ELF-1 (cell line): ENCODE measurements around the gene SHC4.
"Not testable (repeated sequence)": the region's sequence is repeated elsewhere in the genome, so short reads cannot be mapped to it uniquely, and the experiment has no call there.

Experiments
- DNase-seq: peaks from one replicate; pipeline ENCODE4 v3.0.0-alpha.2; 2016; ENCODE audit warnings: low read depth, low spot score

The SHC4 gene

DNA sequence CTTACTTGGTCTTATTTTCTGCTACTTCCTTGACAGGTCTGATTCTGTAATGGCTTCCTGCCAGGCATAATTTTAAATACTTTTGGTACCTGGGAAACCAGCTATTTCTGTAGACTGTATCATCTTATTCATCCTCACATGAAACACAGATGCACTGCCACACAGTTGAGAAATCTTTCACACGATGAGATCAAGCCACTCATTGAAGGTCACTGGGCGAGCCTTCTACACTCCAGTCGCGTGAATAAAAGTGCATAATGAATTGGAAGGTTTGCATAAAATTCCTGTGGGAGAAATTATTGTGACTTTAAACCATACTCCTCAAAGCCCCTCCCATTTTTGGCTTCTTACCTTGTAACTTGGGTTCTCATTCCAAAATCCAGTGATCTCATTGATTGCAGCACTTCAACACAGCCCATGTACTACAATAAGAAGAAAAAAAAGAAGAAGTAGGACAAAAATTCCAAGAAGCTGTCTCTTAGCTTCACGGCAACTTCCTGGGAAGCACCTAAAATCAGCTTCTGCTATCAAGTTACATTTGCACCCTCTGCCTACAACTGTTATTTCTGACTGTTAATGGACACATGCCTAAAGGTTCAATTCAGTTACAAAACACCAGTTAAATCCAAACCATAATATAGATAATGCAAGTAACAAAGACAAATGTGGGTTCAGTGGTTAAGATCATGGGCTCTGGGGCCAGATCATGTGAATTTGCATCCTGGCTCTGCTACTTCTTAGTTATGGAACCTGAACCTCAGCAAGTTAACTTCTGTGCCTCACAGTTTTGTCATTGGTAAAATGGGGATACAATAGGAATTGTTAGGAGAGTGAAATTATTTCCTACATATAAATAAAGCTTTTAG is 39.0 kb downstream of the SHC4 start:
- DNase-seq: no peak

DNA sequence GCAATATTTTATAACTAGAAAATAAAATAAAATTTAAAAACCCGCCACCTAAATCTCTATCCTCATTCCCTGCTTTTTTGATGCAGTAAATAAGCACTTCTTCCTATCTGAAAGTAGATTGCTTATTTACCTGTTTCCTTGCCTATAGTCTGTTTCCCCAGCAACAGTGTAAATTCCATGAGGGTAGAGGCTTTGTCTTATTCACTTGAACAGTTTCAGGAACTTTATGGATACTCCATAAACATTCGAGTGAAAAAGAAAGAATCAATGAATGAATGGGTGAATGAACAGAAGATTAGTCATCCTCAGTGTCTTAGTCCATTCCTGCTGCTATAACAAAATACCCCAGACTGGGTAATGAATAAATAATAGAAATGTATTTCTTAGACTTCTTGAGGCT is 41.7 kb downstream of the SHC4 start:
- DNase-seq: no peak

DNA sequence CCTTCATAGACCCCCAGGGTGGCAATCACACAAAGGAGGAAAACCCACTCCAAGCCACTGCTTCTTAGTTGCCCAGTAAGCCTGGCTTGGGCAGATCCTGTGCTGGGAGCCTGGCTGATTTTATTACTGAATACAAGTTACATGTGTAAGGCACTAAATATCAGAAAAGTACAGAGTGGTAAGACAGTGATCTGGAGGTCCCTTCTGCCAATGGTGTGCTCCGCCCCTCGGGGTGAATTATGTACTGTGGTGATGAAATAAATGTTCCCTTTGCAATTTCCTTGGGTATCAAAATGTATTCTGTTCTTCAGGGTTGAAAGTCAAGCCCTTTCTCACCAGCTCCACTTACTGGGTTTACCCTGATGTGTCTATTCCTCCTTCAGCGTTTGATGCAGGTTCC is 47.0 kb downstream of the SHC4 start:
- DNase-seq: no peak

DNA sequence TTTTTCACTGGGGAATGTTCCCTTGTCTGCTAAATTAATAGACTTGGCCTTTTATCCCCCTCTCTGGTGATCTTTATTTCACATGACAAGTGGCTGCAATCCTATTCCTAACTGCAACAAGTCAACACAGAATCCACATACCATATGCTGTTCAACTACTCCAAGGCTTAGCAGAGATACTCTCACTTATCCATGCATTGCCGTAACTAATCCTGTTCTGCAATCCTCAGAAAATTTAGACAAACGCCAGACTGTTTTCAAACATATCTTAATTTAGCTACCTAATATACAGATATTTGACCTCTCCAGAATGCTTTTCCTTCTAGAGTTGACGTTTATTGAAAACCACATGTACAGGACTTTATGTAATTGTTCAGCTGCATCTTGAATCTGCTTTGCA is 47.9 kb downstream of the SHC4 start:
- no peak for DNase-seq

DNA sequence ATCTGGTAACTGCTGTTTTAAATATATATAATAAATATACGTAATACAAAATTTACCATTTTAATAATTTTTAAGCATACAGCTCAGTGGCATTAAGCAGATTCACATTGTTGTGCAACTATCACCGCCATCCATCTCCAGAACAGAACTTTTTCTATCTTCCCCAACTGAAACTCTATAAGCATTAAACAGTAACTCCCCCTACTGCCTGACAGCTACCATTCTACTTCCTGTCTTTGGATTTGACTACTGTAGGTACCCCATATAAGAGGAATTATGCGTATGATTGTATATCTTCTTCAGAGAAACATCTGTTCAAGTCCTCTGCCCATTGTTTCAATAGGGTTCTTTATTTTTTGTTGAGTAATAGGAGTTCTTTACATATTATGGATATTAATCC is 49.0 kb downstream of the SHC4 start:
- no peak for DNase-seq

DNA sequence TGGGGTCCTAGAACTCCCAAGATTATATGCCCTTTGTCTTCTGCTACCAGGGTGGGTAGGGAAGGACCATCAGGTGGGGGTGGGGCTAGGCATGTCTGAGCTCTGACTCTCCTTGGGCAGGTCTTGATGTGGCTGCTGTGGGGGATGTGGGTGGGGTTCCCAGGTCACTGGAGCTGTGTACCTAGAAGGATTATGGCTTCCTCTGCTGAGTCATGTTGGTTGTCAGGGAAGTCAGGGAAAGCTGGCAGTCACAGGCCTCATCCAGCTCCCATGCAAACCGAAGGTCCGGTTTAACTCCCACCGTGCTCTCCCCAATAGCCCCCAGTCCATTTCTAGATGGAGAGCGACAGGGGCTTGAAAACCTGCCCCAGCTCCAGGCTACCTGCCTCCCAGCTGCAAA is 50.6 kb downstream of the SHC4 start:
- DNase-seq: no peak

DNA sequence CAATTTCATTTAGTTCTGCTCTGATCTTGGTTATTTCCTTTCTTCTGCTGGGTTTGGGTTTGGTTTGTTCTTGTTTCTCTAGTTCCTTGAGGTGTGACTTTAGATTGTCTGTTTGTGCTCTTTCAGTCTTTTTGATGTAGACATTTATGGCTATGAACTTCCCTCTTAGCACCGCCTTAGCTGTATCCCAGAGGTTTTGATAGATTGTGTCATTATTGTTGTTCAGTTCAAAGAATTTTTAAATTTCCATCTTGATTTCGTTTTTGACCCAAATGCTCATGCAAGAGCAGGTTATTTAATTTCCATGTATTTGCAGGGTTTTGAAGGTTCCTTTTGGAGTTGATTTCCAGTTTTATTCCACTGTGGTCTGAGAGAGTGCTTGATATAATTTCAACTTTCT is 53.2 kb downstream of the SHC4 start:
- DNase-seq: not testable (repeated sequence)

DNA sequence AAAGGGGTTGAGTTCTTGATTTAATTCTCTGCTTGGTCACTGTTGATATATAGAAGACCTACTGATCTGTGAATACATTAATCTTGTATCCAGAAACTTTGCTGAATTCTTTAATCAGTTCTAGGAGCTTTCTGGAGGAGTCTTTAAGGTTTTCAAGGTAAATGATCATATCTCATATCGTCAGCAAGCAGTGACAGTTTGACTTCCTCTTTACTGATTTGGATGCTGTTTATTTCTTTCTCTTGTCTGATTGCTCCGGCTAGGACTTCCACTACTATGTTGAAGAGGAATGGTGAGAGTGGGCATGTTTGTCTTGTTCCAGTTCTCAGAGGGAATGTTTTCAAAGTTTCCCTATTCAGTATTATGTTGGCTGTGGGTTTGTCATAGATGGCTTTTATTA is 54.4 kb downstream of the SHC4 start:
- DNase-seq: not testable (repeated sequence)

DNA sequence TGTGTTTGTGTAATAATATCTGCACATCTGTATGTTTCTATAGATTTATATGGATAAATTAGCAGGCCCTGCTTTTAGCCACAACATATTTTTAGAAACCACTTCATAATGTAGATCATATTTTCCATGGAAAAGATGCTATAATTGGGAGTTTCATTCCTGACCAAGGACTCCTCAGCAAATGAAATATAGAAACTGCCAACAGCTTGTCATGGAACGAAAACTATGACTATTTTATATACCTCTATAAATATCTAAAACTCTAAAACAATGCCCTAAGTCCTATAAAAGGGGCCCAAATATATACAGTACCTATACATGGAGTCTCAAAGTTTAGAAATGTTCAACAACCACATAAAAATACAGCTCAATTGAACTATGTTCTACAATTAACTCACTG is 57.9 kb downstream of the SHC4 start:
- DNase-seq: no peak

DNA sequence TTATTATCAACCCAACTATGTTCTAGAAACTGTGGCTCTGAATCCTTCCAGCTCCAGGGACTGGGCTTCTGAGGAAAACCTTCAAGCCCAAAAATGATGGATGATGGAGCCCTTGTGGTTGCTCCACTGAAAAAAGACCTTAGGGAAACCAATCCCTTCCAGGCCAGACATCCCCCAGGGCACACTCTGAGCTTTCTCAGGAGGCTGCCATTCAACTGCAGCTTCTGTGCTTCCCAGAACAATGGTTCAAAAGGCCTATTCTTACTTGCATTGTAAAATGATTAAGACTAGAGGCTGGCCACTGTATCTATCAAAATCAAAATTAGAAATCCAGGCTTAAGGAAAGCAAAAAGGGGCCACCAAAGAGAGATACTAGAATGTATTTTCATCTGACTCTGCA is 58.5 kb downstream of the SHC4 start:
- DNase-seq: peak; percentile 52

DNA sequence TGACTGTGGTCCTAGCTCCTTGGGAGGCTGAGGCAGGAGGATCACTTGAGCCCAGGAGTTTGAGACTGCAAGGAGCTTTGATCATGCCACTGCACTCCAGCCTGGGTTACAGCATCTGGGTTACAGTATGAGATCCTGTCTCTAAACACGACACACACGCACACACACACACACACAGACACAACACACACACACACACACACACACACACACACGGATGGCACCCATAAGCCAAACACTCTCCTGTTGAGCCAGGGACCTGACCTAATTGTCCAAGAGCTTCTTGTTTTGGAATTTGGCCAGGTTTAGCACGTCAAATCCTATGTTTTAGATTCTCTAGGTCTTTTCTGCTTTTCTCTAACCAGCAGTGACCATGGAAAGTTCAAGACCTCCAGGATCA is 59.0 kb downstream of the SHC4 start:
- no peak for DNase-seq

DNA sequence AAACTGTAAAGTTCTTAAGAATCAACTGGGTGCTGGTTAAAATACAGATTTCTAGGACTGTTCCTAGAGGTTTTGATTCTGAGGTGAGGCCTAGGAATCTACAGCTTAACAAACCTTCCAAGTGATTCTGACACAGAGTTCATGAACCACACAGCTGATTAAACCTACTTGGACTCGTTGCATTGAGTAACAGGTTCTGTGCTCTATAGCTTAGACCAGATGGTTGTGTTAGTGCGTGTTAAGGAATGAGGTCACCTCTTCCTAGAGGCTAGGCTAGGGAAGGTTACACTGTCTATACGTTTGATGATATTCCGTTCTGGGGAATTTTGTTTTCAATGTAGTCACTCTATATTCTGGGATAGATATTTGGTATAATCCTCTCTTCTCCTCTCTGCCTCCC is 63.9 kb downstream of the SHC4 start:
- DNase-seq: no peak

DNA sequence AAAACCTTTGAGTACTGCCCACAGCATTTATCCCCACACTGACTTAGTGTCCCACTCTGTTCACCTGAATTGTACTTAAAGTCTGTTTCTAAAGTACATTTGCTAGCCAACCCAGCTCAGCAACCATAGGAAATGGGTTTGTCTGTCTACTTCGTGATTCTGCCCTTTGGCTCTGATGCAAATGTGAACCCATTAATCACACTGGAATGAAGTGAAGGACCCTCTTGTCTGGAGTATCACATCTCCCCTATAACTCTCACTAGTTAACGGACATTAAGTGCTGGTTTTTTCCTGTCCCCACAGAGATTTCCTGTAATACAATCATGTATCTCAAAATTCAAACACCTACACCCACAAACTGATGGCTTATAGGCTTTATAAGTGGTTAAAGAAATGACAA is 65.3 kb downstream of the SHC4 start:
- no peak for DNase-seq

DNA sequence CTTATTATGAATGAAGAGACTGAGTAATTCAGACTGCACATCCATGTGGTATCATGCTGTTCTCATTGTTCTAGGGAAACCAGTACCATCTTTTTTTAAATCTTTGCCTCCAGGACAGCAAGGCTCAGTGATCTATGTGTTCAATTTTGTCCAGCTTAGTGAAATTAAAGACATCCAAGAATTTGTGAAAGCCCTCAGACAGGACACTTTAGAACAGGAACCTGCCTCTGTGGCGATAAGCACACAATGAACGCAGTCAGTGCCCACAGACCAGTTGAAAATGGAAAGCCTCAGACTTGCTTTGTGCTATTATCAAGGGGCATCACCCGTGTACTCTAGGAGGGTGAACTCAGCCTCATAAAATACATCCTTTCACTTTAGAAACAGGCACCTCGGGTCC is 65.7 kb downstream of the SHC4 start:
- DNase-seq: no peak

DNA sequence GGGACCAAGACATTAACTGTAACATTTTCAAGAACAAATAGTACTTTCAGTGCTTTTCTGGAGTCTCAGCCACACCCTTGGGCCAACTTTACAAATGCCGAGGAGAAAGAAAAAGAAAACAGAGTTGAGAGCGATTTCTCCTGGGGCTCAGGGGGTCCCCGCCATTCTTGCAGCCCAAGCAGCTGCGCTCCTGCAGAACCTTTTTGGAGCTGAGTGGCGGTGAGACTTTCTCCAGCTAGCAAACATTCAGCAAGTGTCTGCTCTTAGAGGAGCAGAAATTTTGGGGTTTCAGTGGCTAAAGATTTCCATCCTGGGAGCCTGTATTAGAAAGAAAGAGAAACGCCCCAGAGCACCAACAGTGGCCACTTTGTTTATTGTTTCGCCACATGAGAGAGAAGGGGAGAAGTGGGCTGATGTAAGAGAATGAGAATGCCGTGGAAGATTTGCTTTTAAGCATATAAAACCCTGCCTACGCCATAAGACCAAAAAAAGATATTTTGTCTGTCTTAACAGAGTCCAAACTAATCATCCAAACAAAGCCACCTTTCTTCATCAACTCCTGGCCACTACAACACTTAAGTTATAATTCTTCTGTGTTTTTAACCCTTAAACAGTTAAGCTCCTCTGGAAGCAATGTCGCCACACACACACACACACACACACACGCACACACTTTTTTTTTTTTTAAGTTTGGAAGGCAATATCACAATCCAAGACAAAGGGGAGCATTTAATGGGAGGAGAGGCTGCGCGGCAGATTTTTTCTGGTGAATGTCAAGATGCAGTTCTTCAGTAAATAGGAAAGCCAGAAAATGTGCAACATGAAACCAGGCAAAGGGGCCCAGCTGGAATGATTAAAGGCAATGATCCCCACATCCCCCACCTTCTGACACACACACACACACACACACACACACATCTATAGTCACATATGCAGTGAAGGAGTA is 66.6 kb downstream of the SHC4 start:
- peak; percentile 9 for DNase-seq

DNA sequence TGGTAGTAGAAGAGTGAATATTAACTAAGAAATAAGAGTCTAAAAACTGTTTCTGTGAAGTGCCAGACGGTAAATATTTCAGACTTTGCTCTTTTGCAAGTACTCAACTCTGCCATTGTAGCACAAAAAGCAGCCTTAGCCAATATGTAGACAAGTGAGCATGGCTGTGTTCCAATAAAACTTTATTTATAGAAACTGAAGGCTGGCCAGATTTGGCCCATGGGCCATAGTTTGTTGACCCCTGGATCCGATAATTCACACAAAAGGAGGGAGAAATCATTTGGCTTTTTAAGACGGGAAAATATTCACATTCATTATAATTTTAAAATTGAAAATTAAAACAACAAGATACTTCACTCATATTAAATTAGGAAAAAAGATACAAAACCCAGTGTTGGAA is 70.4 kb downstream of the SHC4 start:
- no peak for DNase-seq

DNA sequence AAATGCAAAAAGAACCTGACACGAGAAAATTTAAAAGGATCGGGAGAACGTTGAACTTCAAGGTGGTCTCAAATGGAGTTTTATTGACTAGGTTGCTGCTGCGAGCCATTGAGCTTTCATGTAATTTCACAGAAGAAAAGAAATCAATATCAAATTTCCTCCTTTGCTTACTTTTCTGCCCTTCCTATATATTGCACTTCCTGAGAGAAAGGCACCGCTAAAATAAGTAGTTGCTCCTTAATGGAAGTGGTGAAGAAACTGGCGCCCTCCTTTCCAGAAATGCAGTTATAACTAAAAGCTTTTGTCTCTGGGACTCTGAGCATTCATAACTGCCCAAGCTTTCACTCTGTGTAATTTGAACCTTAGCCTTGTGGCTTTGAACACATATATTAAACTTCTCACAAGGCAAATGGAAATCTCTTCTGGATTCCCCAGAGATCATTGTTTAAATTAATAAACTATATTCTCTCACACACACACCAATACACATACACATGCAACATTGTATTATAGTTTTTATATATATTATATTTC is 72.4 kb downstream of the SHC4 start:
- no peak for DNase-seq

DNA sequence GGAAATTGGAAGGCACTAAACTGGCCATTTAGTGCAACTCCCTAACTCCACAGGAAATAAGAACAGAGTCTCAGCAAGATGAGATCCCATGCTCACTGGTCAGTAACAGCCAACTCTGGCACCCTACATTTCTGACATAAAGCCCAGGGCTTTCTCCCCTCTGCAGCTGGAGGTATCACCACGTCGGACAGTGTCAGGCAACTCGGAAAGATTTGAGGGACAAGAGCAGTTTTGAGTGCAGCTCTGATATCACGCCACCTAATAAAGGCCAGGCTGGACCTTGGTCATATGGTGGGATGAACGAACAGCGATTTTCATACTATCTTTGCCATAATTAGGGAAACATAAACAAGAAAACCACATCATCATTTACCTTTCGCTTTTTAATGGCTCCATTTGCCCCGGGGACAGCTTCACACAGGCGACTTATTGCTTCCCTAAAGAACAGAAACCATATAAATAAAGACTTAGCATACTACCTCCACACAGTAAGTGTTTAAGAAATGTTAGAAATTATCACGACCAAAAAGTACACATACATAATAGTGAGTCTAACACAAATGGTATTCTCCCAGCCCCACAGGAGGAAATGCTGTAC is 73.2 kb downstream of the SHC4 start:
- DNase-seq: no peak

DNA sequence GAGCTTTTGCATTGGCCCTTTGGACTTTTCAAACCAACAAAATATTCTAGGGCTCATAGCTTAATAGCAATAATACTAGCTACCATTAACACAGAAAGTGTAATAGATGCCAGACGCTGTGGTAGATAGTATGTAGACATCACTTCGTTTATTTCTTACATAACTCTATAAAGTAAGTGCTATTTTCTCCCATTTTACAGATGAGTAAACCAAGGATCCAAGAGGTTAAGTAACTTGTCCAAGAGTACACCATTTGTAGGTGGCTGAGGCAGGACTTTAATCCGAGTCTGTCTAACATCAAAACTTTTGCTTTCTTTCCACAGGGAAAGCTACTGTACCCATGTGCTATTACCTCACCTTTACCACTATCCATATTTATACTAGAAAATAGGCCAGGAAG is 73.8 kb downstream of the SHC4 start:
- DNase-seq: no peak

DNA sequence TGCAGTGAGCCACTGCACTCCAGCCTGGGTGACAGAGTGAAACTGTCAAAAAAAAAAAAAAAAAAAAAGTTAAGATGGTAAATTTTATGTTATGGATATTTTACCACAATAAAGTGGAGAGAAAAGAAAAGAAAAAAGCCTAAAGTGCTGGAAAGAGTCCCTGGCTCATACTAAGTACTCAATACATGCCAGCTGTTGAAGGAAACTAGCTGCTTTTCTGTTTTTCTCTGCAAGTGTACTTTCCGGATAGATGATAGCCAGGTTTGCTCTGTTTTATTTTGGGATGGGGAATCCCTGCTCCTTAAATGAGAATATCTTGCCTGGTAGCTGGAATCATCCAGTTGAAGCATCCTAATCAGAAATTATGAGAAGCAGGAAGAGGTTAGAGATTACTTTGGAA is 74.9 kb downstream of the SHC4 start:
- no peak for DNase-seq

DNA sequence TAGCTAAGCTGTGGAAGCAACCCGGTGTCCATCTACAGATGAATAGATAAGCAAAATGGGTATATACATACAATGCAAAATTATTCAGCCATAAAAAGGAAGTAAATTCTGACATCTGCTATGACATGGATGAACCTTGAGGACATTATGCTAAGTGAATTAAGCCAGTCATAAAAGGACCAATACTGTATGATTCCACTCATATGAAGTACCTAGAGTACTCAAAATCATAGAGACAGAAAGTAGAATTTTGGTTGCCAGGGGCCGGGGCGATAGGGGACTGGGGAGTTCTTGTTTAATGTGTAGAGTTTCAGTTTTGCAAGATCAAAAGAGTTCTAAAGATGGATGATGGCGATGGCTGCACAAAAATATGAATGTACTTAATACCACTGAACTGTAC is 75.5 kb downstream of the SHC4 start:
- DNase-seq: no peak

DNA sequence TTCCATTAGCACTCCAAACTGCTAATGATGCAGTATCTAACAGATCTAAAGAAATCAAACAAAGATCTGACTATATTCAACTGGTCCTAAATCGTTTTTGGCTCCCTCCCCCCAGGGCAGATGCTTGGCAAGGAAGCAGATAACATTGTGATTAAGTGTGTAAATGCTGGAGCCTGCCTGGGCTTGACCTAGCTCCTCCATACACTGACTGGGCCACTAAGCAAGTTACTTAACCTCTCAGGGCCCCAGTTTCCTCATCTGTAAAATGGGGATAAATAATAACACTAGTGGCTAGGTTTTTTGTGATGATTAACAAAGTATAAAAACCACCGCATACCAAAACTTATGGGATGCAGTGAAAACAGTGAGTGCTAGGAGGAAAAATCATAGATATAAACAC is 76.6 kb downstream of the SHC4 start:
- DNase-seq: no peak
